Neural cell (in vitro differentiated cells): ENCODE data around the gene BRD2.

Experiments used
- CTCF ChIP-seq: fragments of 450-650 bp; IDR thresholded peaks from 2 replicates; pipeline ENCODE4 v1.5.1; 2014; ENCODE audit warnings: antibody characterized with exemption, mild to moderate bottlenecking, moderate library complexity; ENCODE audit not compliant: poor library complexity, severe bottlenecking
- EP300 ChIP-seq: fragments of 450-650 bp; conservative IDR thresholded peaks from 2 replicates; pipeline ENCODE4 v1.6.1; 2014; ENCODE audit warnings: antibody characterized with exemption, mild to moderate bottlenecking, moderate library complexity; ENCODE audit not compliant: poor library complexity, severe bottlenecking
- EZH2 ChIP-seq: fragments of 200-600, 300-800 bp; shearing (Covaris generic), sonication (generic); IDR thresholded peaks from 2 replicates; pipeline ENCODE4 v1.6.1; 2014; ENCODE audit warnings: antibody characterized with exemption, low read length, borderline replicate concordance, mild to moderate bottlenecking; ENCODE audit not compliant: insufficient read depth, poor library complexity, severe bottlenecking
- MXI1 ChIP-seq: fragments of 450-650 bp; conservative IDR thresholded peaks from 2 replicates; pipeline ENCODE4 v1.6.1; 2014; ENCODE audit warnings: antibody characterized with exemption, mild to moderate bottlenecking; ENCODE audit not compliant: poor library complexity, severe bottlenecking
- POLR2AphosphoS5 ChIP-seq: IDR thresholded peaks from 2 replicates; pipeline ENCODE4 v1.6.1; 2012
- RAD21 ChIP-seq: fragments of 450-650 bp; conservative IDR thresholded peaks from 2 replicates; pipeline ENCODE4 v1.6.1; 2014; ENCODE audit warnings: antibody characterized with exemption, mild to moderate bottlenecking, moderate library complexity
- REST ChIP-seq: IDR thresholded peaks from 2 replicates; pipeline ENCODE4 v1.6.1; 2012; ENCODE audit warnings: borderline replicate concordance
- SMC3 ChIP-seq: fragments of 450-650 bp; conservative IDR thresholded peaks from 2 replicates; pipeline ENCODE4 v1.6.1; 2014; ENCODE audit warnings: antibody characterized with exemption, mild to moderate bottlenecking, moderate library complexity; ENCODE audit not compliant: poor library complexity
- TAF1 ChIP-seq: IDR thresholded peaks from 2 replicates; pipeline ENCODE4 v1.6.1; 2012; ENCODE audit warnings: low read depth

- no peak for TF ChIP-seq EZH2
- TF ChIP-seq CTCF = no peak
- TF ChIP-seq EP300 = no peak
- no peak for TF ChIP-seq POLR2AphosphoS5
- TF ChIP-seq RAD21 = no peak
- TF ChIP-seq REST = no peak
- TF ChIP-seq TAF1 = no peak
- no peak for TF ChIP-seq MXI1
- TF ChIP-seq SMC3 = no peak
Observed at GRCh38 chr6:32946893-32947292, 21.5 kb upstream of the BRD2 start.
